Urinary bladder (tissue), 4 donors: ENCODE measurements around the gene EIF5. TPM values are rescaled to one million over a fixed set of nuclear protein-coding genes. Genes with fewer than 3 reads are reported as not detected.

Experiments used
- DNase-seq: peaks from one replicate; pipeline ENCODE4 v3.0.0-alpha.2; 2015; ENCODE audit errors: extremely low spot score
- H3K27ac ChIP-seq: one replicate; pipeline ENCODE4 v1.5.1; 2013; ENCODE audit warnings: low read depth, mild to moderate bottlenecking, moderate library complexity
- H3K36me3 ChIP-seq: one replicate; pipeline ENCODE4 v1.6.1; 2013; ENCODE audit warnings: mild to moderate bottlenecking, moderate library complexity; ENCODE audit not compliant: insufficient read depth
- H3K4me1 ChIP-seq: one replicate; pipeline ENCODE4 v1.6.1; 2013; ENCODE audit warnings: mild to moderate bottlenecking, moderate library complexity; ENCODE audit not compliant: insufficient read depth
- H3K4me3 ChIP-seq: one replicate; pipeline ENCODE4 v1.5.1; 2013; ENCODE audit warnings: low read depth, low read length
- WGBS: extraction: QIAGEN DNeasy Blood & Tissue Kit; methylation state at CpG from one replicate; pipeline ENCODE4 v1.1.7; 2013; 5-methylcytosine and 5-hydroxymethylcytosine counted together
- polyA plus RNA-seq: library from polyadenylated mRNA; stranded (reverse); fragments of 200-250 nt; gene quantifications from one replicate; pipeline ENCODE4 v1.2.3, GENCODE V29; 2013
- total RNA-seq: library from RNA; depleted of rRNA; stranded (reverse); fragments of >200 nt; gene quantifications from one replicate; pipeline ENCODE4 v1.2.3, GENCODE V29; 2014
- donor health status: healthy with polysubstance abuse.
- donor health status: healthy.

The EIF5 gene
- total and polyA plus RNA-seq, 2 donors = 128 to 177 TPM

GRCh38 chr14:103336191-103336590 is 2.2 kb downstream of the EIF5 start:
- Histone ChIP-seq H3K27ac (no peak overlapping the region), H3K36me3 (peaks cover 10% of the 10 kb centered on the region)
- no peak for DNase-seq

GRCh38 chr14:103337794-103338193 is 3.8 kb downstream of the EIF5 start:
- 82% methylated on average over 3 of the region's 3 CpGs for WGBS
- no peak overlapping the region for H3K27ac ChIP-seq
- peaks cover 18% of the 10 kb centered on the region for H3K36me3 ChIP-seq
- H3K4me3 ChIP-seq = no peak overlapping the region
- no peak for DNase-seq
- peaks cover 2% of the 10 kb centered on the region for H3K4me1 ChIP-seq

More at GRCh38 chr14:103336191-103336590, 2.2 kb downstream of the EIF5 start:
- H3K4me3 ChIP-seq = no peak overlapping the region
- H3K4me1 ChIP-seq = peaks cover 2% of the 10 kb centered on the region
- 93% methylated on average over 14 of the region's 14 CpGs for WGBS

- 87% methylated on average over 6 of the region's 6 CpGs for WGBS
- DNase-seq = no peak
- H3K4me3 ChIP-seq = no peak overlapping the region
- H3K36me3 ChIP-seq = peaks cover 22% of the 10 kb centered on the region
- H3K27ac ChIP-seq = no peak overlapping the region
- H3K4me1 ChIP-seq = peaks cover 2% of the 10 kb centered on the region
Observed at GRCh38 chr14:103339561-103339960, 5.5 kb downstream of the EIF5 start.

- no peak for DNase-seq
- peaks cover 22% of the 10 kb centered on the region for H3K36me3 ChIP-seq
- H3K4me3 ChIP-seq = no peak overlapping the region
- WGBS = 70% methylated on average over 6 of the region's 6 CpGs
- no peak overlapping the region for H3K27ac ChIP-seq
- no peaks in the 10 kb centered on the region for H3K4me1 ChIP-seq
Observed at GRCh38 chr14:103340480-103341212, 6.6 kb downstream of the EIF5 start.

- Histone ChIP-seq H3K4me1 (no peaks in the 10 kb centered on the region), H3K4me3 (no peak overlapping the region), H3K36me3 (peaks cover 22% of the 10 kb centered on the region), H3K27ac (no peak overlapping the region)
- no peak for DNase-seq
- WGBS = 69% methylated on average over 5 of the region's 5 CpGs
Observed at GRCh38 chr14:103341250-103342129, 7.5 kb downstream of the EIF5 start.

GRCh38 chr14:103343164-103343879 is 9.3 kb downstream of the EIF5 start:
- H3K36me3 ChIP-seq = peaks cover 19% of the 10 kb centered on the region
- no peaks in the 10 kb centered on the region for H3K4me1 ChIP-seq
- H3K27ac ChIP-seq = no peak overlapping the region
- no peak for DNase-seq
- 80% methylated on average over 4 of the region's 4 CpGs for WGBS
- H3K4me3 ChIP-seq = no peak overlapping the region

GRCh38 chr14:103343905-103344797 is 10.1 kb downstream of the EIF5 start:
- Histone ChIP-seq H3K36me3 (peaks cover 18% of the 10 kb centered on the region), H3K27ac (no peak overlapping the region), H3K4me3 (no peak overlapping the region), H3K4me1 (no peaks in the 10 kb centered on the region)
- 74% methylated on average over 5 of the region's 5 CpGs for WGBS
- DNase-seq = no peak

GRCh38 chr14:103346286-103346685 is 12.2 kb downstream of the EIF5 start:
- no peak for DNase-seq
- peaks cover 12% of the 10 kb centered on the region for H3K36me3 ChIP-seq
- H3K27ac ChIP-seq = no peak overlapping the region
- whole genome bisulfite sequencing = 22% methylated on average over 3 of the region's 3 CpGs
- no peaks in the 10 kb centered on the region for H3K4me1 ChIP-seq
- H3K4me3 ChIP-seq = no peak overlapping the region

- WGBS = 65% methylated on average over 12 of the region's 12 CpGs
- Histone ChIP-seq H3K4me3 (no peak overlapping the region), H3K36me3 (peaks cover 8% of the 10 kb centered on the region), H3K4me1 (no peaks in the 10 kb centered on the region), H3K27ac (no peak overlapping the region)
- no peak for DNase-seq
Observed at GRCh38 chr14:103347091-103347815, 13.2 kb downstream of the EIF5 start.

- WGBS = 79% methylated on average over 5 of the region's 5 CpGs
- DNase-seq = no peak
- Histone ChIP-seq H3K4me1 (no peaks in the 10 kb centered on the region), H3K36me3 (peaks cover 4% of the 10 kb centered on the region), H3K4me3 (no peak overlapping the region), H3K27ac (no peak overlapping the region)
Observed at GRCh38 chr14:103348154-103348553, 14.1 kb downstream of the EIF5 start.

GRCh38 chr14:103349982-103350381 is 15.9 kb downstream of the EIF5 start:
- H3K27ac ChIP-seq = no peak overlapping the region
- no peaks in the 10 kb centered on the region for H3K36me3 ChIP-seq
- H3K4me1 ChIP-seq = no peaks in the 10 kb centered on the region
- no peak overlapping the region for H3K4me3 ChIP-seq
- 94% methylated on average over 13 of the region's 13 CpGs for WGBS
- no peak for DNase-seq

GRCh38 chr14:103353362-103353761 is 19.3 kb downstream of the EIF5 start:
- no peak for DNase-seq
- Histone ChIP-seq H3K27ac (no peak overlapping the region), H3K36me3 (no peaks in the 10 kb centered on the region), H3K4me1 (no peaks in the 10 kb centered on the region), H3K4me3 (no peak overlapping the region)
- WGBS = 79% methylated on average over 7 of the region's 7 CpGs
